ENCODE data around the gene CIB4. TPM values are rescaled to one million over a fixed set of nuclear protein-coding genes. Genes with fewer than 3 reads are reported as not detected.

The CIB4 gene
- total RNA-seq, 2 donors from 2014 or later: not detected

DNA sequence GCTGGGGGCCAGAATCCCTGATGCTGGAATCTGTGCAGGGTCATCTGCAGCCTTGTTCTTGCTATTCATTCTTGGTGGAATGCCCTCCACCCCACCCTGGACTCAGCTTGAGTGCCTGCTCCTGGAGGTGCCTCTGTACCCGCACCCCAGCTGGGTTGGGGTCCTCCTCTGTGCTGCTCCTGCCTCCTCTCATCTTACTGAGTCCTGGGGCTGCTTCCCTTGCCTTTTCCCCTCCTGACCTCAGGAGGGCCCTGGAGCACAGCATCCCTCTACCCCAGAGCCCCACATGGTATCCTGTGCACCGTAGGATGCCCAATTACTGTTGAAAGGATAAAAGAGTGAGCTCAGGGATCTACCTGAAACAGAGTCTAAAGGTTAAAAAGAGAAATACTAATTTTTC, 81.6 kb downstream of the CIB4 start:
- DNase-seq (ENCODE audit: low spot score) (peak; percentile 18), ATAC-seq (no peak)
- peaks cover 30 to 44% of the 10 kb centered on the region in 2 donors for H3K27me3 Mint-ChIP-seq
- H3K4me1 Mint-ChIP-seq (ENCODE audit: low read depth in 2 of 2): peaks cover 0 to 5% of the 10 kb centered on the region in 2 donors
- no peaks in the 10 kb centered on the region for H3K36me3 Mint-ChIP-seq
- H3K4me3 Mint-ChIP-seq: no peak overlapping the region
- H3K27ac Mint-ChIP-seq: no peak overlapping the region
- no peaks in the 10 kb centered on the region for H3K9me3 Mint-ChIP-seq

- ATAC-seq (no peak), DNase-seq (ENCODE audit: low spot score) (peak; percentile 35)
- no peak overlapping the region for H3K27ac Mint-ChIP-seq
- H3K4me3 Mint-ChIP-seq: no peak overlapping the region
- H3K36me3 Mint-ChIP-seq: no peaks in the 10 kb centered on the region
- no peaks in the 10 kb centered on the region for H3K9me3 Mint-ChIP-seq
- H3K27me3 Mint-ChIP-seq: peaks cover 35 to 47% of the 10 kb centered on the region in 2 donors
- H3K4me1 Mint-ChIP-seq (ENCODE audit: low read depth in 2 of 2): peaks cover 0 to 5% of the 10 kb centered on the region in 2 donors
These were observed 82.1 kb downstream of the CIB4 start for GRCh38 chr2:26559044-26559405.

DNA sequence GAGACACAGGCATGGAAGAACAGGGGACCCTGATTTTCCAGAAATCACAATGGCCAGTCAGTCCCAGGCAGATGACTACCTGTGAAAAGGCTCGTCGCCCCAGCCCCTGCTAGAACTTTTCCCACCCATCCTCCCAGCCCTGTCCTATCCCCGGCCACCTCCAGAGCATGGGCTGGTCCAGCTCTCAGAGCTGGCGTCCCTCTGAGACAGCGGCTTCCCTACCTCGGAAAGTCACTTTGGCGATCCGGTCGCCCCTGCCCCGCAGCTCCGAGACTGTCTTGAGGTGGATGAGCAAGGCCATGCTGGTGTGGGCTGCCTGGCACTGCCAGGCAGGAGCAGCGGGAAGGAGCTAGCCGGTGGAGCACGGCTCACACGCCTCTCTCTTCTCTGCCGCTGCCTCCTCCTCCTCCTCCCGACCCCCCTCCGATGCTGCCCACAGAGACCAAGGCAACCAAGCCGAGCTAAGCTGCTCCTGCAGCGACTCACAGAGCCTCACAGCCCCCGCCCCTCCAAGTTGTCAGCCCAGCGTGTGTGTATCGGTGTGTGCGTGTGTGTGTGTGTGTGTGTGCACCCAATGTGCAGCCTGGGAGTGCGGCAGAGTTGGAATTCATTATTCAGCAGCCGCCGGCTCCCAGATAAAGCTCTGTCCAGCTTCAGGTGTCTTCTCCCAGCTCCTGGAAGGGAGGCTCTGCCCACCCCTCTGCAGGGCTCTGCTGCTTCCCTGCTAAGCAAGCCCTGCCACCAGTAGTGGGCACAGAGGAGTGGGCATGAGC, 82.7 kb downstream of the CIB4 start:
- Mint-ChIP-seq H3K27me3 (peaks cover 35 to 47% of the 10 kb centered on the region in 2 donors), H3K36me3 (no peaks in the 10 kb centered on the region), H3K27ac (no peak overlapping the region), H3K4me3 (no peak overlapping the region), H3K9me3 (no peaks in the 10 kb centered on the region), H3K4me1 (ENCODE audit: low read depth in 2 of 2) (peaks cover 0 to 5% of the 10 kb centered on the region in 2 donors)
- DNase-seq (ENCODE audit: low spot score) (peak; percentile 53), ATAC-seq (no peak)

DNA sequence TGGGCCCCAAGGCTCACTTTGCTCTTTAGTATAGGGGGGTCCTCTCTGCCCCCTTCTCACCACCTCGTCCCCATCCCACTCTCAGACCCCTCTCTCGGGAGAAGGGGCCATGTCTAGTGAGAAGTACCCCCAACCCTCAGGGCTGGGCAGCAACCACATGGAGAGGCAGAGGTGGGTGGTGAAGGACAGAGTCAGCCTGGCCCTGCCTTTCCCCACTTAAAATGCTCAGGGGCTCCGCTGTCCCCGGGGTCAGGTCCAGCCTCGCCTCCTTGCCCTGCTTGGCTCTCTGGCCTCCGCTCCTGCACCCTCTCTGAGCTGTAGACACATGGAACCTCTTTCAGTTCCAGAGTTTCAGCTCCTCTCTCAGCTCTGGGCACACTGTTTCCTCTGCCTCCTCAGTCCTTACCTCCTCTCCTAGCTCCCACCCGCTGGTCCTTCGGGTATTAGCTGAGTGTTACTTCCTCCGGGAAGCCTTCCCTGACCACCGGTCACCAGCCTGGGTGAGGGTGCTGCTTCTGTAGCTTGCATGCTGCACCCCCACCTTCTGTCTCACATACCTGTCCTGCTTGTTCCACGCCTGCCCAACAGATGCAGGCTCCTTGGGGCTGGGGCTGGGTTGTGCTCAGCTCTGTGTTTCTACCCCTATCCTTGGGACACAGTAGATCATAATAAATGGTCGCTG, 83.8 kb downstream of the CIB4 start:
- peaks cover 0 to 3% of the 10 kb centered on the region in 2 donors for H3K4me1 Mint-ChIP-seq (ENCODE audit: low read depth in 2 of 2)
- peaks cover 32 to 45% of the 10 kb centered on the region in 2 donors for H3K27me3 Mint-ChIP-seq
- H3K27ac Mint-ChIP-seq: no peak overlapping the region
- DNase-seq (ENCODE audit: low spot score) (peak; percentile 51), ATAC-seq (no peak)
- H3K4me3 Mint-ChIP-seq: no peak overlapping the region
- no peaks in the 10 kb centered on the region for H3K36me3 Mint-ChIP-seq
- H3K9me3 Mint-ChIP-seq: no peaks in the 10 kb centered on the region

DNA sequence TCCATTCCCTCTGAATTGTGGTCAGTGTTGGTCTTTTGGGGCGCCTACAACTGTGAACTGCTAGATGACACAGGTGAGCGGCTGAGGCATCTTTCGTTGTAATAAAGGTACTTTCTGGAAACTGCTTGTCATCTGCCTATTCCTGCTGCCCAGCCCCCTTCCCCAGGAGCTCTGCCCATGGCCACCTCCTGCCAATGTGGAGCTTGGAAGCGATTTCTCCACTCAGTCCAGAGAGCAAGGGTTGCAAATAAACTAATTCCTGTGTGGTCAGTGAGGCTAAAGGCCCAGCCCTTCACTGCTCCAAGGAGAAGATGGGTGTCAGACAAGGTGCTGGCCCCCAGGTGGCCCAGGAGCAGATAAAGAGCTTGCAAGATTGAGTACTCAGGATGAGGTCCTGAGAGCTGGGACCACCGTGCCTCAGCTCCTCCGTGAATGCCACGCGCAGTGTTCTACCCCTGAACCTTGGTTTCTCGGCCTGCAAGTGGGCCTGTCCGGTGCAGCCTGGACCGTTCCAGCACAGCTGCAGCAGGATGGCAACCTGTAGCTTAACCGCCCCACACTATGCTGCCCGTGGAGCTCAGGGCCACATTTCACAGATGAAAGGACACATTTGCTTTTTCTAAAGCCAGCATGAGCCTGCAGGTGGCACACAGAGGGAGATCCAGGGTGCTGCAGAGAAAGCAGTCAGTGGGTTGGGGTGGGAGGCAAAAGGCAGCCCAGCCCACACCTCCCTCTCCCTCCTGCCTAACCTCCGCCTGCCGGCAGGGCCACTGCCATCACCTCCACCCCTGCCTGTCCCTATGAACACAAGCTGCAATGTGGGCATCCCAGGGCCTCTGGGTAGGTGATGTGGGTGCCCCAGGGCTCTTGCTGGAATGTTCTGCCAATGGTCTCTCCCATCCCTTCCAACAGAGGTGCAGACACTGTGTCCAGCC, 84.6 kb downstream of the CIB4 start:
- Mint-ChIP-seq H3K27ac (no peak overlapping the region), H3K4me3 (no peak overlapping the region), H3K4me1 (ENCODE audit: low read depth in 2 of 2) (peaks cover 0 to under 1% of the 10 kb centered on the region in 2 donors), H3K9me3 (no peaks in the 10 kb centered on the region), H3K27me3 (peaks cover 32 to 45% of the 10 kb centered on the region in 2 donors), H3K36me3 (no peaks in the 10 kb centered on the region)
- DNase-seq (ENCODE audit: low spot score): peak; percentile 15
- ATAC-seq: no peak

DNA sequence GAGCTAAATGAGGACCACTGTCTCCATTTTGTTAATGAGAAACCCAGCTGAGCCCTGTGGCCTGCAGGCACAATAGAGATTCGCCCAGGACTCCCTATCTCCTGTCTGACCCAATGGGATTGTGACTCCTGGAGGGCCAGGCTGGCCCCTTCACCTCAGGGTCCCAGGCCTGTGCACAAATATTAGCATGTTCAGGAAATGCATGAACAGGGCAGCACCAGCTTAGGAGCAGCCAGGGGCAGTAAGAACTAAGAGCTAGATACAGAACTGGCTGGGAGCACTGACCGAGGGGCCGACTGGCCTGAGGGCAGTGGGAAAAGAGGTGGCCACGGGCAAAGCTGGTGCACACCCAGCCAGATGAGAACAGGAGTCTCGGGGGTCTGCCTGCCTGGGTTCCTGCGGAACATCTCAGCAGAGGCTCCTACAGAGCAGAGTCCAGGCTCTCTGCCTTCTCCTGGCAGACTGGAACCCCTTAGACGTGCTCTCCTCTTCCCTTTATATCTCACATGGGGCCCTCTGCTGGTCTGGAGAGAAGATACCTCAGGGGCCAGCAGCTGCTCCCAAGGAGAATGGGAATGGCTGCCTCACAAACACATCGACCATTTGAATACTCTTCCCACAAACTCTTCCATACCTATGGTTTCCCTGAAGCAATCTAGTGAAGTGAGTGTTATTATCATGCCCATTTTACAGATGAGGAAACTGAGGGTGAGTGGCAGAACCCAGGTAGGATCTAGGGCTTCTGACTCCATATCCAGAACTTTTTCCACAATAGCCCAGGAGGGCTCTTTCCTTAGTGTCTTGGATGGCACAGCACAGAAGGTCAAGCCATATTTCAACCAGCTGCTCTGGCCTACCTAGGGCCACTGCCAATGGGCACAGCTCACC, 85.7 kb downstream of the CIB4 start:
- Mint-ChIP-seq H3K36me3 (no peaks in the 10 kb centered on the region), H3K27ac (no peak overlapping the region)
- no peak for ATAC-seq

GRCh38 chr2:26552641-26553374, 88.4 kb downstream of the CIB4 start:
- no peak for ATAC-seq
- H3K4me3 Mint-ChIP-seq: no peak overlapping the region
- peaks cover 31 to 33% of the 10 kb centered on the region in 2 donors for H3K27me3 Mint-ChIP-seq
- H3K4me1 Mint-ChIP-seq (ENCODE audit: low read depth in 2 of 2): no peaks in the 10 kb centered on the region
- H3K9me3 Mint-ChIP-seq: no peaks in the 10 kb centered on the region
- DNase-seq (ENCODE audit: low spot score): peak; percentile 51
- H3K36me3 Mint-ChIP-seq: no peaks in the 10 kb centered on the region
- H3K27ac Mint-ChIP-seq: no peak overlapping the region

More for the DNA sequence above, 85.7 kb downstream of the CIB4 start:
- Mint-ChIP-seq H3K9me3 (no peaks in the 10 kb centered on the region), H3K27me3 (peaks cover 37 to 39% of the 10 kb centered on the region in 2 donors), H3K4me3 (no peak overlapping the region), H3K4me1 (ENCODE audit: low read depth in 2 of 2) (no peaks in the 10 kb centered on the region)
- peak; percentile 48 for DNase-seq (ENCODE audit: low spot score)

- ATAC-seq: no peak
These were observed 90.7 kb downstream of the CIB4 start for GRCh38 chr2:26550276-26551015.

DNA sequence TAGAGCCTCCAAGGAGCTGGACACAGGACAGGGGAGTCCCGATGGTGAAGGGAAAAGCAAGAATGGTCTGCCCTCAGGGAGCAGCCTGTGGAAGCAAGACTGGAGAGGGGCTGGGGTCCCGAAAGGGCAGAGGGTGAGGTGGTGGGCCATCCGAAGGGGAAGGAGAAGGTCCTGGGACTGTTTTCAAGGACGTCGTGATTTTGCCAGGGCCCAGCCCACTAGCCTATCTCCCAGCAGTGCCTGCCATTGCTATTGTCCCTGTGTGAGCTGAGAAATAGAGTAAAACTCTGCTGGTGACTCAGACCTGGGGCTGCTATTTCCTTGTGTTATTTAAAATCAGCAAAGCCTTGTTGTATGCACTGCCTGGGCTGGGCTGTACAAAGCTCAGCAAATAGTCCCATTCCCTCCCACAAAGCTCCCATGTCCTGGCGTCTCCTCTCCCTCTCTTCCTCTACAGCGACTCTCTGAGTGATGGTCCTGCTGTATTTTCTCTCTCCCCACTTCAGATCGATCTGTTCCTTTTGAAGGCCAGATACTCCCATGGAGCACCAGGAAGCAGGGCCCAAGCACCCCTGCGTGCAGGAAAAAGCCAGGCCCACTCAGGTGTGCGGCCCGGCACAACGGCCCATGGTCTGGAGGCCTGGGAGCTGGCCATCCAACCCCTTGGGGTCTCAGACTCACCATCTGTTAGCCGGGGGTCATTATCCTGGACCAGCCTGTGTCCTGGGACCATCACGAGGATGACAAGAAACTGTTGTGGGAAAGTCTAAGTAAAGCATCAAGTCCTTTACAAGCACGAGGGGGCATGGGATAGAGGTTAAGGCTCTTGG, 98.3 kb downstream of the CIB4 start:
- H3K27me3 Mint-ChIP-seq: peaks cover 6 to 15% of the 10 kb centered on the region in 2 donors
- H3K9me3 Mint-ChIP-seq: no peaks in the 10 kb centered on the region
- H3K36me3 Mint-ChIP-seq: no peaks in the 10 kb centered on the region
- H3K4me3 Mint-ChIP-seq: no peak overlapping the region
- peak; percentile 41 for DNase-seq (ENCODE audit: low spot score)
- ATAC-seq: peak in 1 of 2 donors; percentile 15
- H3K27ac Mint-ChIP-seq: no peak overlapping the region
- no peaks in the 10 kb centered on the region for H3K4me1 Mint-ChIP-seq (ENCODE audit: low read depth in 2 of 2)

More at GRCh38 chr2:26550276-26551015, 90.7 kb downstream of the CIB4 start:
- Mint-ChIP-seq H3K4me3 (no peak overlapping the region), H3K27me3 (peaks cover 21 to 34% of the 10 kb centered on the region in 2 donors), H3K36me3 (no peaks in the 10 kb centered on the region), H3K27ac (no peak overlapping the region), H3K9me3 (no peaks in the 10 kb centered on the region), H3K4me1 (ENCODE audit: low read depth in 2 of 2) (no peaks in the 10 kb centered on the region)
- DNase-seq (ENCODE audit: low spot score): peak; percentile 58

DNA sequence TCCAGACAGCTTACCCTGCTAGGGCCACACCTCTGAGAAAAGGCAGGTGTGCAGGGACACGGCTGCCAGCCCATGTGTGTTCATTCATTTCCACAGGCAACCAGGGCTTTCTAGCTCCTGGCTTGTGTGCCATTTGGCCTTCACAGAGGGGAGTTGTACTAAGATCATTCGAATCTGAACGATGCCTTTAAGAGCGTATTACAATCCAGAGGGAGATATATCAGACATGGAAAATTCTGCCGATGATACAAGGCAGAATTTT, 99.0 kb downstream of the CIB4 start:
- Mint-ChIP-seq H3K4me1 (ENCODE audit: low read depth in 2 of 2) (no peaks in the 10 kb centered on the region), H3K27me3 (peaks cover 6 to 15% of the 10 kb centered on the region in 2 donors)
- DNase-seq (ENCODE audit: low spot score): no peak

DNA sequence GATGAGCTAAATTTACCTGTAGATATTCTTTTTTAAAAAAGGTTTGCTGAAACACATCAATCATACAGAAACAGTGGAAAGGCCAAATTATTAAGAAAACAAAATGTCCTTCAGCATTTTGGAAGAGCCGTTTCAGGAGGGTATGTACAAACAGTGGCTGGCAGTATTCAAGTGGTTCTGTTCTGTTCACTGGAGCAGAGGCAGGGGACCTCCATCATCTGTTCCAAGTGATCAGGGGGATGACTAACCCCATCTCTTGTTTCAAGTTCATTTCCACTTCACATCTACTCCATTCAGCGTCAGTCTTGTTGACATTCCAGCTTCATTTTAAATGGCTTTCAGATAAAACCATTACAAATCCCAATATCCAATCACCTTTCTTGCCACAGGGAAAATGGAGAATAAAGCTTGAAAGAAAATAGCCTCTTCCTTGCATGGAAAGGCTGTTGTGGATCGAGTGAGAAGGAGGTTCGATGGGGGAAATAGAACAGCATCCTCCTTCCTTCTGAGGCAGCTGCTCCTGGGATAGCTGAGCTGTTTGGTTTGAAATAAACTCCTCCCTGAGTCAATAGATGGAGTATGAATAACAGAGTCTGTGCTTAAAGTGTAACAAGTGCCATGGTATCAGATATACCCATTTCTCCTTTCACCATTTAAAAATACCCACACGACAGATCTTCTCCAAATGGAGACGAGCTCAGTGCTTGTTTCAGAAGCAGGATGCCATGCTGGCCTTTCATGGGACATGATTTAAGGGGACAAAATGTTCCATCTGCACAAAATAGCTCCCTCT, 99.6 kb downstream of the CIB4 start:
- ATAC-seq (no peak), DNase-seq (ENCODE audit: low spot score) (peak; percentile 18)
- Mint-ChIP-seq H3K27me3 (peaks cover 6 to 11% of the 10 kb centered on the region in 2 donors), H3K36me3 (no peaks in the 10 kb centered on the region), H3K9me3 (no peaks in the 10 kb centered on the region), H3K4me1 (ENCODE audit: low read depth in 2 of 2) (no peaks in the 10 kb centered on the region), H3K27ac (no peak overlapping the region), H3K4me3 (no peak overlapping the region)

More for the DNA sequence above, 99.0 kb downstream of the CIB4 start:
- Mint-ChIP-seq H3K4me3 (no peak overlapping the region), H3K36me3 (no peaks in the 10 kb centered on the region), H3K27ac (no peak overlapping the region), H3K9me3 (no peaks in the 10 kb centered on the region)
- ATAC-seq: no peak

All from natural killer cell treated with Interleukin-12 subunit alpha and Interleukin-12 subunit beta and Interleukin-15 and Interleukin-18, amount 100 ng/mL, for 72 hours (primary cell).